CD4-positive, alpha-beta T cell treated with Interferon gamma for 1 hour (primary cell): ENCODE results near the gene CPOX.
"Not testable (repeated sequence)": the region's sequence is repeated elsewhere in the genome, so short reads cannot be mapped to it uniquely, and the experiment has no call there.

Experiments
- DNase-seq: peaks from one replicate; pipeline ENCODE4 v3.0.0-alpha.2; 2020

CPOX gene

DNA sequence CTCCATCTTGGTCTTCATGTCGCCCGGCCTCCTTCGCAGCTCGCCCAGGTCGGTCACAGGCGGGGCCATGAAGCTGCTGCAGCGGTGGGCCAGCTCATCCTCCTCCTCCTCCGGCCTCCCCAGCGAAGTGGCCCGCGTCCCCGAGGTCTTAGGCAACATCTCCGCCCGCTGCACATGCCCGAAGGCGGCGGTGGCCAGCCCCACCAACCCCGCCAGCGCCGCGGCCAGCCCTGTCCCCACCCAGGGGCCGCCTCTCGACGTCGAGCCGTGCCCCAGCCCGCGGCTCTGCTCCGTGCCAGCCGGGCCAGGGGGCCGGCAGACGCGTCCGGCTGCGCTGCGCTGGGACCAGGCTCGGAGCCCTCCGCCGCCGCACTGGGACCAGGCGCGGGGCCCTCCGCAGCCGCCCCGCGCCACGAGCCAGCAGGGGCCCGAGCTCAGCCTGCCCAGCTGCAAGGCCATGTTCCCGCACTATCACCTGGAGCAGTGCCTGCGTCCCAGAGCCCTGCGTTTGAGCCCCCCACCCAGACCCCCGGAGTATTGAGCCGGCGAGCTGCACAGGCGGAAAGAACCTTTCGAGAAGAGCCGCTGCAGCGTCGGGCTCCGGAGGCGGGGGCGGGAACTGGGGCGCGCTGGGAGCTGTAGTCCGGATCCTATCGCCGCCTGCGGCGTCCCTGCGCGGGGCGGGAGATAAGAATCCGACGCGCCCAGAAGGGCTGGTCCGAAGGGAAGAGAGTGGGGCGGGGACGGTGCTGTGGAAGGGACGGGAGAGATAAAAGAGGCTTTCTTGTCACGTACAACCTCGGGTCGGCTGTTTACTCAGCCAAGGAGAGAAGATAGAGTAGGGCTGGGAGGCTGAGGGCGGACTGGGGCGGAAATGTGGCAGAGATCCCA lies at the start of gene CPOX:
Gene CPOX, minus strand, starts transcription at position 566 of the 891 bp plus-strand sequence. Its CDS starts 107 bp downstream, at position 459.
- peak; percentile 74 for DNase-seq

DNA sequence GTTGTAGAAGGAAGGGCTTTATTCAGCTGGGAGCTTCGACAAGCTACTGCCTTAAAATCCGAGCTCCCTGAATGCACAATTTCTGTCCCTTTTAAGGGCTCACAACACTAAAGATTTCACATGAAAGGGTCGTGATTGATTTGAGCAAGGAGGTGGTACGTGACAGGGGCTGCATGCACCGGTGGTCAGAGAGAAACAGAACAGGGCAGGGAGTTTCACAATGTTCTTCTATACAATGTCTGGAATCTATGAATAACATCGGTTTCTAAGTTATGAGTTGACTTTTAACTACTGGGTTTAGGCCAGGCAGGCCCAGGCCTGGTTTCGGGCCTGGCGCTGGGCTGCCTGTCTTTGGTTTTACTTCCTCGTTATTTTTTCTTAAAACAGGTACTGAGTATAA lies 49.4 kb upstream of the CPOX start:
- DNase-seq, result not testable (repeated sequence)

DNA sequence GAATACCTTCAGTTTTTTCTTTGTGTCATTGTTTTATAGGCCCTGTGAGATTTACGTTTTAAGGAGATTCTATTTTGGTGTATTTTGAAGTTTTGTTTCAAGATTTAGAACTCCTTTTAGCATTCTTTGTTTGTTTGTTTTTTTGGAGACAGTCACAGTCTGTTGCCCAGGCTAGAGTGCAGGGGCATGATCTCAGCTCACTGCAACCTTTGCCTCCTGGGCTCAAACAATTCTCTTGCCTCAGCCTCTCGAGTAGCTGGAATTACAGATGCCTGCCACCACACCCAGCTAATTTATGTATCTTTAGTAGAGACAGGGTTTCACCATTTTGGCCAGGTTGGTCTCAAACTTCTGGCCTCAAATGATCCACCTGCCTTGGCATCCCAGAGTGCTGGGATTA lies 48.3 kb upstream of the CPOX start:
- not testable (repeated sequence) for DNase-seq

DNA sequence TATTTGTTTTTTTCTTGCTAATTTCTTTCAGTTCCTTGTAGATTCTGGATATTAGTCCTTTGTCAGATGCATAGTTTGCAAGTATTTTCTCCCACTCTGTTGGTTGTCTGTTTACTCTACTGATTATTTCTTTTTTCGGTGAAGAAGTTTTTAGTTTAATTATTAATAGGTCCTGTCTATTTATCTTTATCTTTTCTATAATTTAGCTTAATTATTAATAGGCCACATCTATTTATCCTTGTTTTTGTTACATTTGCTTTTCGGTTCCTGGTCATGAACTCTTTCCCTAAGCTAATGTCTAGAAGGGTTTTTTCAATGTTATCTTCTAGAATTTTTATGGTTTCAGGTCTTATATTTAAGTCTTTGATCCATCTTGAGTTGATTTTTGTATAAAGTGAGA lies 45.1 kb upstream of the CPOX start:
- not testable (repeated sequence) for DNase-seq

DNA sequence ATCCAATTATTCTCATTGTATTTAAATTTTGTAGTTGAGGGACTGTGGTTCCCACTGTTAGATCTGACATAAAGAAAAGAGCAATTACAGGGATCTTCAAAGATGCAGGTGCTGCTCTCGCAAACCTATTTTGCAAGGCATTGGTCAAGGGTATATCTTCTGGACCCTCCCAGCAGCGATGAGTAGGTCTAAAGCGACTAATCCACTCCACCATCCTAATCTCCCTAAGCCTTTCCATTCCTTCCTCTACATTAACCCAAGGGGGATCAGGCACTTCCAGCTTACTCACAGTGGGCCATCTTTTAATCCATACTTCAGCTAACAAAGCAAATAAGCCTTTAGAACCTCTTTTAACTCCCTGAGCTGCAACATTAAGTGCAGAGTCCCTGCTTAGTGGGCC lies 37.0 kb upstream of the CPOX start:
- DNase-seq, result no peak

DNA sequence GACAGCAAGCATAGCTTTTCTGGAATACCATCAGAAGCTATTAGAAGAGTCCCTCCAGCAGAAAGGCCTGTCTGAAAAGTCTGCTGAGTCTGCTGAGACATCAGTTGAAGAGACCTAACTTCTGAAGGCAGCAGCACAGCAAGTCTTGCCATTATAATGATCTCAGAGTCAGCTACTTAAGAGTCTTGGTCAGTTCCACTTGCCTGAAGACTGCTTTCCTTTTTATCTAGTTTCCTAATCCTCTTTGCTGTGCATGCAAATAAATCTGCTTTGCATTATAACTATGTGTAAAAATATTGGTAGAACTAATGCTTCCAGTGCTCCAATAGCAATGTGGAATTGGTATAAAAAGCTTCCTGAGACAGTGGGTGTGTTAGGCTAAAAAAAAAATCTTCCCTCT lies 34.9 kb upstream of the CPOX start:
- no peak for DNase-seq

DNA sequence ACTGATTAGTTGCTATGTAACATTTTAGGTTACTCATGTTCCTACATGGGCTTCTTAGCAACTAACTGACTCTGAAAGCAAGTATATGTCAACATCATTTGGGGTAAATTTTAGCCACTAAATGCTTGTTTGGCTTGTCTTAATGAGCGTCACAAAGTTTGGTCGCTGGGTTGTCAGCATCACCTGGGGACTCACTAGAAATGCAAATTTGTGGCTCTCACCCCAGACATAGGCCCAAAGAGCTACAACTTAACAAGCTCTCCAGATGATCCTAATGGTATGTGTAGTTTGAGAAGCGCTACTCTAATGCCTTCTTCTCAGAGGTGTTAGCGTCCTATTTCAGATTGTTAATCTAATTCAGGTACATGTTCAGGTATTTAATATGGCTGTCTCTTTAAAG lies 32.7 kb upstream of the CPOX start:
- DNase-seq, result no peak

DNA sequence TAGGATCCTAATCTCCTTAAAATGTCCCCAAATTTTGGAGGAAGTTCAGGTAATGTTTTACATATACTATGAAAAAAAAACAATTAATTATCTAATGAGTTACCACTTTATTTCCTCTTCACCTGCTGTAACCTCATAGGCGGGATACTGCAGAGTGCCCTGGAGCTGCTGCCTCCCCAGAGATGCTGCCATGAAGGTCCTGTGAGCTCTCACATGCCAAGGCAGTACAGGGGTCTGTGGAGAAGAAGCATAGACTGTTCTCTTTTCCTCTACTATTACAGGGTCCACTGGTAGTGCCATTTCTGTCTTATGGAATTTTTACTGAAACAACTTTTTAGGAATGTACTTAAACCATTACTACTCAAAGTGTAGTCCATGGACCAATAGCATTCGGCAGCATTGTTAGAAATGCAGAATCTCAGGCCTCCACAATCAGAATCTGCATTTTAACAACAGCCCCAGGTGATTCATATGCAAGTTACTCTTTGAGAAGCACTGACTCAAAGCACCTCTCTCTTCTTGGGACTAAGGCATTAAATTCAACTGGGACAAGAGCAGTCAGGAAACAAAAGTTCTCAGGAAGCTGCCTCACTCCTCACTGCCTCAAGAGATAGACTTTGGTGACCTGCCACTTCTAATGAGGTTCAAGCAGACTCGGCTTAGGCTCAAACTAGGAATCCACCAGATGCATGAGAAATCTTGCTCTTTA lies 30.3 kb upstream of the CPOX start:
- no peak for DNase-seq

DNA sequence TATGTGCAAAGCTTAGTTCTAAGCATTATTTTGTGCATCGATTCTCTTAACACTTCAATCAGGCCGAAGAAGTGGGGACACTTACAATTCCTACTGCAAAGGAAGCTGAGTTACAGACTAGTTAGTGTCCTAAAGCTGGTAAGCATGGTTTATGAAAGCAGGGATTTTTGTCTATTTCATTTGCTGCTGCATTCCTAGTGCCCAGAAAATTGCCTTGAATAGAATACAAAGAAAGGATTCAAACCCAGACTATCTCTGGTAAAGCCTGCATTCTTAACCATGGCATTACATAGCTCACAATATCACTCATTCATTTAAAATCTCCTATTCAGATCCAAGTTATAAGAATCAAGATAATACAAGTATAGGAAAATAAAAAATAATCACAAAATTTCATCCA lies 24.4 kb upstream of the CPOX start:
- DNase-seq, result no peak

DNA sequence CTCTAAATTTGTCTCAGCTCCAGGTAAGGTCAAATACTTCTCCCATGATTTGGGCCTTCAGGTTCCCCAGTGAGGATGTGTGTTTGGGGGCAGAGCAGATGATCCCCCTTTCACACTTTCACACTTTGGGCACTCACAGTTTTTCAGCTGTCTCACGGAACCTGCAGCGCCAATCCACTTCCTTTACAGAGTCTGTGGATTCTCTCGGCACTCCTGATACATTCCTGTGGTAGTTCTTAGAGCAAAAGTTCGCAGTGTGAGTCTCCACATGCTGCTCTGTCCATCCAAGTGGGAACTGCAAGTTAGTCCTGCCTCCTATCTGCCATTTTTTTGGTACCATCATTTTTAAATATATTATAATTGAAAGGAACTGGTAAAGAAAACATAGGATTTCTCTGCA lies 20.2 kb upstream of the CPOX start:
- no peak for DNase-seq

DNA sequence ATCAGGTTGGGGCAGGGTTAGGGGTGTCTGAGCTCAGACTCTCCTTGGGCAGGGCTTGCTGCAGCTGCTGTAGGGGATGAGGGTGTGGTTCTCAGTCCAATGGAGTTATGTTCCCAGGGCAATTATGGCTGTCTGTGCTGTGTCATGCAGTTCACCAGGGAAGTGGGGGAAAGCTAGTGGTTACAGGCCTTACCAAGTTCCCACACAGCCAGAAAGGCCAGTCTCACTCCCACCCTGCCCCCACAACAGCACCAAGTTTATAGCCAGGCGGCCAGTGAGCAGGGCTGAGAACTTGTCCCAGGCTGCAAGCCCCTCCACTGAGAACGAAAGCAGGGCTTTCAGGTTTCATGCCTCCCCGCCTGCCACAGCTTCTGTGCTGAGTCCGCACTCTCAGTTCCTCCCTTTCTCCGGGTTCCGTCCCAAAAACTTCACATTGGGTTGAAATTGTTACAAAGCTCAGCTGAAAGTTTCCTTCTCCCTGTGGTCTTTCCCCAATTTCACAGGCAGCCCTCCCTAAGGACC lies 19.6 kb upstream of the CPOX start:
- DNase-seq, result no peak

DNA sequence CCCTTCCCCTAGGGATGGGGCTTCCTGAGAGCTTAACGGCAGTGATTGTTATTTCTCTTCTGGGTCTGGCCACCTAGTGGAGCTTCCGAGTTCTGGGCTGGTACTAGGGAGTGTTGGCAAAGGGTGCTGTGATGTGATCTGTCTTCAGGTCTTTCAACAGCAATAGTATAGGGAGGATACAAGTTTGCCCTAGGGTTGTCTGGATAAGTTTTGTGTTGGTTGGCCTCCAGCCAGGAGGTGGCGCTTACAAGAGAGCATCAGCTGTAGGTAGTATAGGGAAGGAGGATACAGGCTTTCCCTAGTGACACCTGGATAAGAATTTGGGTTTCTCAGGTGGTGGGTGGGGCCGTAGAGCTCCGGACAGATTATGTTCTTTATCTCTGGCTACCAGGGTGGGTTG lies 19.2 kb upstream of the CPOX start:
- no peak for DNase-seq

DNA sequence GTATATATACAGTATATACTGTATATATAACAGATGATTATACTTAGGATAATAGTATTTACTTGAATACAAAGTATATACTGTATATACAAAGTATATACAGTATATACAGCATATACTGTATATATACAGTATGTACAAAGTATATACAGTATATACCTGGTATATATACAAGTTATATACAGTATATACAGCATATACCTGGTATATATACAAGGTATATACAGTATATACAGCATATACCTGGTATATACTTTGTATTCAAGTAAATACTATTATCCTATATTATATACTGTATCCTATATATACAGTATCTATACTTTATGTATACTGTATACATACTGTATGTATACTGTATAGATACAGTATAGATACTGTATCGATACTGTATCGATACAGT lies 14.6 kb upstream of the CPOX start:
- DNase-seq, result no peak

DNA sequence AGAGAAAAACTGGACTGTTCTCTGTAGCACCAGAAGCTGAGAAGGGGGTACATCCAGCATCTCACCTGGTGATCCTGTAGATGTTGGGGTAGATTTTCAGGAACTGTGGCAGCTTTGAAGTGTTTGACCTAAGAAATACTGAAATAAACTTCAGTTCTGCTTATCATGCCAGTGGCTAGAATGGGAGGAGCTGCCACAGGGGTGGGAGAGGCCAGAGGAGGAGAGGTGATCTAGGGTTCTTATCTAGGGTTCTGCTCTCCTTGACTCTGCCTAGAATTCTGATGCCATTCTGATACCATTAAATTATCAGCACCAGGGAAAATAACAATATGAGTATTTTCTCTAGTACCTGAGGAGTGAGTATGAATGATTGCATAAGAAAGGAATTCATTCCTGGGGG lies 10.2 kb upstream of the CPOX start:
- DNase-seq, result no peak

DNA sequence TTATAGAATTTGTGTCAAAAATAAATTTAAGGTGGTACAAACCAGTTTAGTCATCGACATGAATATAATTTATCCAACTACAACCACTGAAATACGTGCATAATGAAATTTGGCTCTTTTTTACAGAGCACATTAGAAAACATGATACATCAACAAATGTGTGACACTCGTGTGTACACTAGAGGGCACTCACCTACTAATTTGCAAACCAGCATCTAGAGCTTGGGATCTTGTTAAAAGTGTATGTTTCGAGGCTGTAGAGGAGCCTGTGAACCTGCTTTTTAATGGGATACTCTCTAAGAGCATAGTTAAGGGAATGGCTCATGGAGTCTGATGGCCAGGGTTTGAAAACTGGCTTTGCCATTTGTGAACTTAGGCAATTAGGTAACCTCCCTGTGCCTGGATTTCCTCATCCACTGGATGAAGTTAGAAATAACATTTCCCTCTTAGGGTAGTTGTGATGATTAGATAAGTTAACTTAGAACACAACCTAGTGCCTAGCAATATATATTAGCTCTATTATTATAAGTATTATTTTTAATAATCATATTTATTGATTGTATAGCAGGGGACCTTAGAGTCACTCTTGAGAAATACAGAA lies 8.8 kb upstream of the CPOX start:
- DNase-seq, result no peak

DNA sequence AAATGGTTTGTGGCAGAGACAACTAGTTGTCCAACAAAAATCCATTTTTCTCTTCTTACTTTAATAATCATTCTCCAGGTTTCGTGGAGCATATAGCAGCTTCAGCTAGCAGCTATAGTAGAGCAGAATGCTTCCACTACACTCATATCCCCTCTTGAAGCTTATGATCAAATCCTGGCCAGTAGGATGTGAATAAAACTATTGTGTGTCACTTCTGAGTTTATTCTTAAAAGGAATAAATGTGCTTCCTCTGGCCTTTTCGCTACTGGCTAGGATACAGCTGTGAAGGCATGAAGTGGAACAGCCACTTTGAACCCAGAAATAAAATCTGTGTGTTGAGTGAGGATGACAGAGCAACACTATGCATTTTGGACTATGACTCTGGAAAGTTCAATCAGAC lies 7.8 kb upstream of the CPOX start:
- DNase-seq, result no peak

DNA sequence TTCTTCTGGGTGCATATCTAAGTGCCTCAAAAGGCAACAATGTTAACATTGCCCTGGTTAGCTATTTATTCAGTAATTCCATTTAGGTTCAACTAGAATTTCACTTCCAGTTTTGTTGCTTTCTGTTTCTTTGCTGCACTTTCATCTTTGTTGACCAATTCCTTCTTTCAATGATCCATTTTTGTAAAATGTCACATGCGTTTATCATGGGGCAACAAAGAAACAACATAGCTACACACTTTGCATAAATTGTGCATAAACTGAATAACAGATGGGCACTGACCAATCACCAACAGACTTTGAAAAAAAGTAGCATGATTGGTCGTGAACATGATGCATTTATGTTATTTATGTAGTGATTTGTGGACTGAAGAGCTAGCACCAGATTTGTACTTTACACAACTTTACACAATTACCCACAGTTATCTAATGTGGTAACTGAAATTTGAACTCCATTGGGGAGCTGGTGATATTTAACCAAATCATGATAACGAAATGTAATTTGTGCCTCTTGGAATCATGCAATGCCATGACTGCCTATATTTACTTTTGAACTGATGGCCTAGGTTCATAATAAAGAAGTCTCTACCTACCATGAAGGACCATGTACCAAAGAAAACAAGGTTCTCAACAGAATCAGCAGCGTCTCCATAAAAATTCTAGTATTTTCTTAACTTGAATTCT lies 7.1 kb upstream of the CPOX start:
- DNase-seq, result no peak

DNA sequence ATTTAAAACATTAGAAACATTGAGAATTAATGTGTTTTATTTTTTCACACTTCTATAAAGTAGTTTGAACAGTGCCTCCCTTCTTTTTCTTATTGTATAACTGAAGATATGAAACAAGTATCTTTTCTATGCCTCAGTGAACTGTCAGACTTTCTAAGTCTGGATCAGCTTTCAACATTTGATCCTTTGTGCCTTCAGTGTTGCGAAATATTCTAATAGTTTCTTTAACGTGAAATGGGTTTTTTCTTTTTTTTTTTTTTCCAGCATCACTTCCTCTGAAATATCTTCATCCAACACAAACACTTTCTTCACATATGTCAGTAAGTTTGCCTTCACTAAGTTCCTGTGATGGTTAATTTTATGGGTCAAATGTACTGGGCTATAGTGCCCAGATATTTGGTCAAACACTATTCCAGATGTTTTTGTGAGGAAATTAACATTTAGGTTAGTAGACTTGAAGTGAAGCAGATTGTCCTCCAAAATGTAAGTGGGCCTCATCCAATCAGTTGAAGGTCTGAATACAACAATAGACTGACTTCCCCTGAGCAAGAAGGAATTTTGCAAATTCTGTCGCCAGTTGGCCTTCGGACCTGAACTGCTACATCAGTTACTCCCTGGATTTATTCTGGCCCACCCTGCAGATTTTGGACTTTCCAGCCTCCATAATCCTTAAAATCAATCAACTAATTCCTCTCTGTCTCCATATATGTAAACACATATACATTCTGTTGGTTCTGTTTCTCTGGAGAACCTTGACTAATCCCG lies 6.4 kb upstream of the CPOX start:
- DNase-seq, result no peak

DNA sequence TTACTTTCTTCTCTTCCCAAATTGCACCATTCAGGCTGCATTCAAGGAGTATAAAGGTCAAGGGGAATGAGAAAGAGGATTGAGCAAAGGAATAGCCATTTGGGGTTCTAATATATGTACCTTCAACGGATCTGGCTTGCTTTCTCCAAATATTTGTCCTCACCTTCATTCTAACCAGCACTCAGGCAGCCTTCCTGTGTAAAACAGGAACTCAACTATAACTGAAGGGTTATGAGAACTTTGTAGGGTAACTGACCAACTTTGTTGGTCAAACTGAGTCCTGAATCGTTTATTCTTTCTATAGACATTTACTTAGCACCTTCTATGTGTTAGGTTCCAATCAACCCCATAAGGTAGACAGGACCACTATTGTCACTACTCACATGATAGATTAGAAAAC lies 5.1 kb upstream of the CPOX start:
- no peak for DNase-seq

DNA sequence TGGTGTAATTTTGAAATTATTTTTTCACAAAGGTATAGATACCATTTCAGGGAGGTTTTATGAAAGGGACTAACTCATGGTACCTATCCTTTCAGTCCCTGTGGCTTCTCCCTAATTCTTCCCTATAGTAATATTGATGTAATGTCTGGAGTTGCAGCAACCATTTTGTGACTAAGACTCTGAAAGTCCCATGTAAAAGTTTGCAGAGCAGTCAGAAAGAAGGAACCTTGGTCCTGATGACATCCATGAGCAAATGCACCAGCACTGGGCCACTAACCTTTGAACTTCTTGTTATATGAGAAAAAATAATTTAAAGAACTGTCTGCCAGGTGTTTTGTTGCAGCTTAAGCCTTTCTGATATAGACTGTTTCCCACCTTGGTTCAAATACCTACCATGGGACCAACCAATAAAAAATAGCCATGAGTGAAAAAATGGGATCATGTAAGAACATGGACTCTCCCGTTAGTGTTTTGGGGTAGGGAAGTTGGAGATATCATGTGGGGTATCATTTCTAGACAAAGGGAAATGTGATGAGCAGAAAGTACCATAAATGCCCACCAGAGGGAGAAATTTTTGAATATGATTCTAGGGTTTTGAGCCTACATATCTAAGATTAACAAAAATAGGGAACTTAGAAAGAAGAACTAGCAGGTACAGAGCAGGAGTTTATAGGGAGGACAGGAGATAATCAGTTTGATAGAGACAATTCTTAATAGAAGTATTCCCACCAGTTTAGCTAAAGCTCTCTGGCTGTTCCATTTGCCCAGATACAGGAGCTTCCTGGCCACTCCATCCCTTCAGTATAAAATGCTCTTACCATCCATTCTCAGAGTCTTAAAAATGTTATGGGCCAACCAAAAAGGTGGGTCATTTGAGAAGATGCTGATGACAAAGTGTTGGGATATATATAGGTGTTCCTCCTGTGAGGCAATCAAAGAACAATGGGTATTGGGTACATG lies 3.4 kb upstream of the CPOX start:
- no peak for DNase-seq

DNA sequence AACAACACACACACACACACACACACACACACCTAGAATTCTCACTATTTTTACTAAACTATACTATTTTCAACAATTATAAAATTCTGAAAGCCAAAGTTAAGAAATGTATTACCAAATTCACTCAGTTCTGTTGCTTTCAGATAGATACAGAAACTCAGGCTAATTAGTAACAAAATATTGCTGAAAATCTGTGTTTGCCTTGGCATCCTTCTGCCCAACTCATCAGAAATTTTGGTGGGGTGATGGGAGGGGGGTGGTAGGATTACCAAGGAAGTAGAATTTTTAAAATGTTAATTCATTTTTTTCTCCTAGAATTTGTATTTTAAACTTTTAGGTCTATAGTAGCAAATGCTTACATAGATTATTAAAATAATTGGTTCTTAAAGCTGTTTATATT lies 2.7 kb upstream of the CPOX start:
- no peak for DNase-seq
